Esophagus muscularis mucosa (tissue), 4 donors: ENCODE measurements around the gene LCN15. TPM values are rescaled to one million over a fixed set of nuclear protein-coding genes. Genes with fewer than 3 reads are reported as not detected.

ENCODE experiments used
- DNase-seq: peaks from one replicate; pipeline ENCODE4 v3.0.0-alpha.2; 2017; ENCODE audit errors: extremely low spot score
- H3K27ac ChIP-seq, 4 donors: fragments of 200-600 bp; sonication (generic); replicated peaks in 1 of 4; 1 replicate in 3 of 4; 2 replicates in 1 of 4; pipeline ENCODE4 v1.5.1; 2016 to 2019; ENCODE audit warnings: mild to moderate bottlenecking in 1 of 4
- H3K27me3 ChIP-seq, 4 donors: fragments of 200-600 bp; sonication (generic); one replicate each; pipeline versions ENCODE4 v1.5.1 to v1.6.0; 2016 to 2019
- H3K36me3 ChIP-seq, 4 donors: fragments of 200-600 bp; sonication (generic); one replicate each; pipeline ENCODE4 v1.5.1; 2016 to 2019
- H3K4me1 ChIP-seq, 4 donors: fragments of 200-600 bp; sonication (generic); one replicate each; pipeline ENCODE4 v1.5.1; 2016 to 2019
- H3K4me3 ChIP-seq, 4 donors: fragments of 200-600 bp; sonication (generic); 1 replicate in 2 of 4; 2 replicates in 2 of 4; pipeline ENCODE4 v1.5.1; 2016 to 2019; ENCODE audit warnings: mild to moderate bottlenecking in 4 of 4, moderate library complexity in 1 of 4
- H3K9me3 ChIP-seq, 4 donors: fragments of 200-600 bp; sonication (generic); 1 replicate in 3 of 4; 2 replicates in 1 of 4; pipeline ENCODE4 v1.5.1; 2016 to 2019
- CTCF ChIP-seq, 3 experiments: fragments of 200-600 bp in 2 of 3; fragments of 450-650 bp in 1 of 3; sonication (generic) in 2 of 3; IDR thresholded peaks; one replicate each; pipeline ENCODE4 v1.5.1; 2017 to 2019; ENCODE audit warnings: antibody characterized with exemption in 3 of 3, mild to moderate bottlenecking in 2 of 3, moderate library complexity in 1 of 3
- EP300 ChIP-seq: sonication (generic); formaldehyde crosslinking; IDR thresholded peaks from one replicate; pipeline ENCODE4 v1.6.1; 2017; ENCODE audit warnings: antibody characterized with exemption
- POLR2A ChIP-seq: fragments of 450-650 bp; IDR thresholded peaks from one replicate; pipeline ENCODE4 v1.6.1; 2017; ENCODE audit warnings: antibody characterized with exemption, moderate library complexity, mild to moderate bottlenecking, low read depth
- POLR2AphosphoS5 ChIP-seq, 2 donors: sonication (generic); formaldehyde crosslinking; IDR thresholded peaks; one replicate each; pipeline ENCODE4 v1.6.1; 2017; ENCODE audit warnings: antibody characterized with exemption in 2 of 2
- WGBS: methylation state at CpG from one replicate; pipeline ENCODE4 v1.1.5; 2018; 5-methylcytosine and 5-hydroxymethylcytosine counted together
- intact Hi-C: fragments of 100-400 bp; cut with DNase I; formaldehyde crosslinking; loops from one replicate; pipeline ENCODE4 v1.15.1; 2023
- total RNA-seq, 4 donors: library from RNA; depleted of rRNA; stranded (reverse); fragments of >200 nt; gene quantifications; one replicate each; pipeline versions ENCODE4 v1.1.0 to v1.2.1, GENCODE V29; 2016

LCN15 gene
- total RNA-seq, 4 donors from 2014 or later, result not detected

DNA sequence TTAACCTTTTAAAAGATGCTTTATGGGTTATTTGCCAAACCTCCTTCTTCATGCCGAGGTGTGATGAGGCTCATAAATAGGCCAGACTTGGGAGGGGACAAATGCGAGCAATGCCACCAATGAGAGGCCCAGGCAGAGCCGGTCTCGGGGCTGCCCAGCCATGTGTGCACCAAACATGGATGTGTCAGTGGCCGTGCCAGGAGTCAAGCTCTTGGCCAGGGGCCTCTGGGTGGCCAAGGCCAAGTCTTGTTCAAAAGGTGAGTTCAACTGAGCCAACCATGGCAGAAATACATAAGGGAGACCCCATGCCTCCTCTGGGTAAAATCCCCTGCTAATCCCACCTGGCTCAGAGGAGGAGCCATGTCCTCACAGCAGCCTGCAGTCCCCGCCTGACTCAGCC is 10.9 kb upstream of the LCN15 start:
- Histone ChIP-seq H3K27me3 (no peaks in the 10 kb centered on the region), H3K4me1 (no peaks in the 10 kb centered on the region), H3K9me3 (peaks cover 0 to 6% (median 3%) of the 10 kb centered on the region in 4 donors), H3K36me3 (no peaks in the 10 kb centered on the region), H3K27ac (no peak overlapping the region), H3K4me3 (no peak overlapping the region)
- no peak for DNase-seq
- intact Hi-C loops, result no loop called here
- TF ChIP-seq EP300 (no peak), POLR2AphosphoS5 (IDR thresholded peaks at IDR 0.05) (no peak), POLR2A (no peak), CTCF (IDR thresholded peaks at IDR 0.05) (no peak)
- WGBS, result 98% methylated on average over 6 of the region's 6 CpGs

DNA sequence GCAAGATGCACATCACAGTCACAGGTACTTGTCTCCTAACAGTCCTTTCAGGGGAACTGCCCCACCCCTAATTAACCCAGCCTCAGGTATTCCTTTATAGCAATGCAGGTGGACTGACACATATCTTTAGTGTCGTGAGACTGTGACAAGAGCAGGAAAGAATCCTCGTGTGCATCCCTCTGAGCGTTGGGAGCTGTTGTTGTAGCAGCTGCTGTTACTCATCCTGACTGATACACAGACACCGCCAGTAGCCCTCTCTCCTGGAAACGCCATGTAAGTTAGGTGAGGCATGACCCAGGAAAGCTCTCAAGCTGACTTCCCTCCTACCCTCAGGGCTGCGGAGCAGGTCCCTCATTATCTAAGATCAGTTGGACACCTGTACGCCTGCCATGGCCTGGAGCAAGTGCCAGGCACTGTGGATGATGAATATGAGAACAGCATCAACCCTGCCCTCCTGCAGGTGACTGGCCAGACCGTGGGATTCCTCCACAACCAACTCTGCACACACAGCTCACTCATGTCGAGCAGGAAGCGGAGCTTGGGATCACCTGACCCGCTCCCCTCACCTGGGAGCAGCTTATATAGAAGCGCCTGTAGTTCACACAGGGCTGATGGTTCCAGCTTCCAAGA is 10.2 kb upstream of the LCN15 start:
- no peaks in the 10 kb centered on the region for H3K36me3 ChIP-seq
- 95% methylated on average over 7 of the region's 12 CpGs for WGBS
- TF ChIP-seq POLR2A, result no peak
- no peak for TF ChIP-seq POLR2AphosphoS5 (IDR thresholded peaks at IDR 0.05)
- TF ChIP-seq CTCF (IDR thresholded peaks at IDR 0.05), result no peak
- TF ChIP-seq EP300, result no peak
- H3K4me1 ChIP-seq, result peaks cover 0 to 4% (median 2%) of the 10 kb centered on the region in 4 donors
- intact Hi-C loops, result no loop called here
- H3K4me3 ChIP-seq, result no peak overlapping the region
- peaks cover 0 to 6% (median 3%) of the 10 kb centered on the region in 4 donors for H3K9me3 ChIP-seq
- no peak overlapping the region for H3K27ac ChIP-seq
- no peak for DNase-seq
- H3K27me3 ChIP-seq, result peaks cover 0 to 3% (median 0%) of the 10 kb centered on the region in 4 donors

DNA sequence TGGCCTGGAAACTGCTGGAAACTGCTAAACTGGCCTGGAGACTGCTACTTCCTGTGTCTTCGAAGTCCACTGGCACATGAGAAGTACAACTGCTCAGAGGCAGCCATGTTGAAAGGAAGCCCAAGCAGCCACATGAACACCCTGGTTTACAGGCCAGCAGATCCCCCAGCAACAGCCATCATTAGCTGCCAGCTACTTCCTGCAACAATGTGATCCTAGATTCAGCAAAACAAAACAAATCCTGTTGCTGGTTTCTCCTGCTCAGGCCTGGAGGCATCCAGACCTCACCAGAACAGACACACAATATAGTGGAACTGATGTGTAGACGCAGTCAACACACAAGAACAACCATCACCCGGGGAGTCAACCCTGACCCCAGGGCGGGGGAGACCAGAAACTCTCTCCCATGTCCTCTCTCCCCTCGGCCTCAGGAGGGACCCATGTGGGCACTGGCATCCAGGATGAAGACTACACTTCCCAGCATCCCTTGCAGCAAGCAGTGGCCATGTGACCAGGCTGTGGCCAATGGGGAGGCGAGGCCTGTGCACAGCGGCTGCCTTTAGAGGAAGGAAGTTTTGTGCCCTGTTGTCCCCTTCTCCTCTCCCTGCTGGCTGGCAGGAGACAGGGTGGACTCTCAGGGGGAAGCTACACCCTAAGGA is 9.2 kb upstream of the LCN15 start:
- peaks cover 0 to 5% (median 2%) of the 10 kb centered on the region in 4 donors for H3K4me1 ChIP-seq
- peaks cover 0 to 6% (median 3%) of the 10 kb centered on the region in 4 donors for H3K9me3 ChIP-seq
- no peaks in the 10 kb centered on the region for H3K36me3 ChIP-seq
- intact Hi-C loops, result no loop called here
- H3K27me3 ChIP-seq, result peaks cover 0 to 3% (median 0%) of the 10 kb centered on the region in 4 donors
- TF ChIP-seq POLR2AphosphoS5 (IDR thresholded peaks at IDR 0.05) (no peak), EP300 (no peak), CTCF (IDR thresholded peaks at IDR 0.05) (no peak), POLR2A (no peak)
- H3K4me3 ChIP-seq, result no peak overlapping the region
- no peak for DNase-seq
- 79% methylated on average over 2 of the region's 7 CpGs for WGBS
- no peak overlapping the region for H3K27ac ChIP-seq

DNA sequence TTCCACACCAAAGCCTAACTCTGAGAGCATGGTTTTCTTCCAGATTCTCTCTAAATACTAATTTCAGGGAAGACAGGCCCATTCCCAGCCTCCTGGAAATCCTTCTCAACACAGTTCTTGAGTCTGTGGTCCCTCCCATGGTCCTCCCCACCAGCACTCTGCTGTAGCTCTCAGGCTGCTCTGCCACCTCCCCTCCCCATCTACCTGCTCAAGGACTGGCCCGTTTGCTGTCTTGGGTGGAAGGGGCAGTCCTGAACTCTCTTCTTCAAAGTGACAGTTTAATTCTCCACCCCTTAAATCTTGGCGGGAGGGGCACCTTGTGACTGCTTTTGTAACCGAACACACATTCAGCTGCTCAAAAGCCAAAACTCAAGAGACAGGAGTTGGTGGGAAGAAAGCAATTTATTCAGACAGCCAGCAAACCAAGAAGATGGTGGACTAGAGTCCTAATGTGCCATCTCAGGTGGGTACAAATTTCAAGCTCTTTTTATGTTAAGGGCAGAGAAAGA is 7.6 kb upstream of the LCN15 start:
- intact Hi-C loops, result no loop called here
- DNase-seq, result no peak

More for the DNA sequence above, 7.6 kb upstream of the LCN15 start:
- TF ChIP-seq CTCF (IDR thresholded peaks at IDR 0.05), result no peak
- TF ChIP-seq POLR2AphosphoS5 (IDR thresholded peaks at IDR 0.05), result no peak
- no peak for TF ChIP-seq POLR2A
- no peak for TF ChIP-seq EP300
- Histone ChIP-seq H3K4me3 (no peak overlapping the region), H3K36me3 (no peaks in the 10 kb centered on the region), H3K4me1 (peaks cover 0 to 5% (median 2%) of the 10 kb centered on the region in 4 donors), H3K27ac (no peak overlapping the region), H3K27me3 (peaks cover 0 to 16% (median 0%) of the 10 kb centered on the region in 4 donors), H3K9me3 (peaks cover 0 to 6% (median 3%) of the 10 kb centered on the region in 4 donors)
- 82% methylated on average over 3 of the region's 3 CpGs for WGBS
